WTC11 (cell line): ENCODE measurements around the gene ZNF8. TPM values are rescaled to one million over a fixed set of nuclear protein-coding genes. Genes with fewer than 3 reads are reported as not detected.

Experiments
- ATAC-seq: fragments of 200-7000 bp; cut with Tn5 transposase; 2 replicates; pipeline ENCODE4 v1.10.0; 2021; ENCODE audit warnings: mild to moderate bottlenecking, moderate library complexity
- CTCF ChIA-PET: fragments of 300-600 bp; sonication (Branson Sonifier 250); formaldehyde crosslinking; loops from one replicate; lab custom pipeline; 2021; ENCODE audit warnings: antibody characterized with exemption; lab: Charles Lee
- POLR2A ChIA-PET: fragments of 350-600 bp; sonication (Branson Sonifier 250); formaldehyde crosslinking; loops from one replicate; lab custom pipeline; 2021; ENCODE audit warnings: antibody characterized with exemption; lab: Charles Lee
- DNase-seq: peaks from one replicate; pipeline ENCODE4 v3.0.0; 2021; ENCODE audit warnings: low spot score
- H3K27ac Mint-ChIP-seq: 2 replicates; pipeline ENCODE4 v1.8.0; 2021; ENCODE audit warnings: mixed read lengths
- H3K27me3 Mint-ChIP-seq: 2 replicates; pipeline ENCODE4 v1.8.0; 2021; ENCODE audit warnings: low read depth, mild to moderate bottlenecking, moderate library complexity, mixed read lengths
- H3K36me3 Mint-ChIP-seq: 2 replicates; pipeline ENCODE4 v1.8.0; 2021; ENCODE audit warnings: mixed read lengths
- H3K4me1 Mint-ChIP-seq: 2 replicates; pipeline ENCODE4 v1.8.0; 2022; ENCODE audit warnings: mixed read lengths
- H3K4me3 Mint-ChIP-seq: 2 replicates; pipeline ENCODE4 v1.8.0; 2021; ENCODE audit warnings: mild to moderate bottlenecking, moderate library complexity, mixed read lengths
- H3K9me3 Mint-ChIP-seq: 2 replicates; pipeline ENCODE4 v1.8.0; 2021; ENCODE audit warnings: mixed read lengths
- CREM ChIP-seq: sonication (generic); formaldehyde crosslinking; IDR thresholded peaks from 2 replicates; pipeline ENCODE4 v1.8.1; 2022; ENCODE audit warnings: mild to moderate bottlenecking, missing genetic modification reagents, moderate library complexity
- ESRRA ChIP-seq: sonication (generic); formaldehyde crosslinking; IDR thresholded peaks from 2 replicates; pipeline ENCODE4 v1.8.1; 2022; ENCODE audit warnings: mild to moderate bottlenecking, missing genetic modification reagents, borderline replicate concordance
- MXD4 ChIP-seq: fragments of 250-450 bp; sonication (Bioruptor Pico); IDR thresholded peaks from 2 replicates; pipeline ENCODE4 v1.8.0; 2021; ENCODE audit warnings: mild to moderate bottlenecking, moderate library complexity, borderline replicate concordance
- NR1H2 ChIP-seq: sonication (generic); formaldehyde crosslinking; IDR thresholded peaks from 2 replicates; pipeline ENCODE4 v1.9.0; 2021; ENCODE audit warnings: mild to moderate bottlenecking, moderate library complexity, missing genetic modification reagents
- NR2C2 ChIP-seq: sonication (generic); formaldehyde crosslinking; IDR thresholded peaks from 2 replicates; pipeline ENCODE4 v1.8.0; 2022; ENCODE audit warnings: mild to moderate bottlenecking, missing genetic modification reagents
- OVOL2 ChIP-seq: fragments of 250-450 bp; sonication (Bioruptor Pico); IDR thresholded peaks from 2 replicates; pipeline ENCODE4 v1.9.0; 2021; ENCODE audit warnings: mild to moderate bottlenecking, borderline replicate concordance
- PRRX2 ChIP-seq: fragments of 250-450 bp; sonication (Bioruptor Pico); IDR thresholded peaks from 2 replicates; pipeline ENCODE4 v1.8.0; 2021; ENCODE audit warnings: mild to moderate bottlenecking
- SMAD3 ChIP-seq: sonication (generic); formaldehyde crosslinking; IDR thresholded peaks from 2 replicates; pipeline ENCODE4 v1.8.0; 2022; ENCODE audit warnings: missing genetic modification reagents, mild to moderate bottlenecking, borderline replicate concordance
- TP53 ChIP-seq: sonication (generic); formaldehyde crosslinking; IDR thresholded peaks from 2 replicates; pipeline ENCODE4 v1.8.1; 2023; ENCODE audit warnings: mild to moderate bottlenecking, missing genetic modification reagents
- ZNF219 ChIP-seq: sonication (generic); formaldehyde crosslinking; IDR thresholded peaks from 2 replicates; pipeline ENCODE4 v1.8.0; 2023; ENCODE audit warnings: missing genetic modification reagents, mild to moderate bottlenecking, borderline replicate concordance
- ZNF263 ChIP-seq: sonication (generic); formaldehyde crosslinking; IDR thresholded peaks from 2 replicates; pipeline ENCODE4 v1.8.1; 2022; ENCODE audit warnings: low read depth, mild to moderate bottlenecking, moderate library complexity, missing genetic modification reagents
- total RNA-seq: library from RNA; stranded (reverse); gene quantifications from 3 replicates; pipeline ENCODE4 v1.2.3, GENCODE V29; 2021
- TF ChIP-seq, protein P1 (sequence below): sonication (generic); formaldehyde crosslinking; IDR thresholded peaks from 2 replicates; pipeline ENCODE4 v1.8.1; 2022; ENCODE audit warnings: low read depth, mild to moderate bottlenecking, moderate library complexity, missing genetic modification reagents, borderline replicate concordance
- TF ChIP-seq, protein P2 (sequence below): sonication (generic); formaldehyde crosslinking; IDR thresholded peaks from 2 replicates; pipeline ENCODE4 v1.8.0; 2022; ENCODE audit warnings: mild to moderate bottlenecking, missing genetic modification reagents
- TF ChIP-seq, protein P3 (sequence below): sonication (generic); formaldehyde crosslinking; IDR thresholded peaks from 2 replicates; pipeline ENCODE4 v1.8.0; 2023; ENCODE audit warnings: missing genetic modification reagents
- TF ChIP-seq, protein P4 (sequence below): fragments of 250-450 bp; sonication (Bioruptor Pico); conservative IDR thresholded peaks from 2 replicates; pipeline ENCODE4 v1.9.0; 2021; ENCODE audit warnings: mild to moderate bottlenecking
- TF ChIP-seq, protein P5 (sequence below): fragments of 200-600 bp; IDR thresholded peaks from 2 replicates; pipeline ENCODE4 v1.8.0; 2022; ENCODE audit warnings: antibody characterized with exemption
- TF ChIP-seq, protein P6 (sequence below): sonication (generic); formaldehyde crosslinking; IDR thresholded peaks from 2 replicates; pipeline ENCODE4 v1.8.1; 2022; ENCODE audit warnings: mild to moderate bottlenecking, moderate library complexity, missing genetic modification reagents
- TF ChIP-seq, protein P7 (sequence below): fragments of 250-450 bp; sonication (Bioruptor Pico); IDR thresholded peaks from 2 replicates; pipeline ENCODE4 v1.9.0; 2021; ENCODE audit warnings: mild to moderate bottlenecking
- TF ChIP-seq, protein P8 (sequence below): sonication (generic); formaldehyde crosslinking; IDR thresholded peaks from 2 replicates; pipeline ENCODE4 v1.8.1; 2022; ENCODE audit warnings: low read depth, missing genetic modification reagents, borderline replicate concordance
- TF ChIP-seq, protein P9 (sequence below): sonication (generic); formaldehyde crosslinking; conservative IDR thresholded peaks from 2 replicates; pipeline ENCODE4 v1.8.1; 2022; ENCODE audit warnings: mild to moderate bottlenecking, missing genetic modification reagents

Gene ZNF8
- total RNA-seq, 1 experiment from 2014 or later = 18.8 TPM

DNA sequence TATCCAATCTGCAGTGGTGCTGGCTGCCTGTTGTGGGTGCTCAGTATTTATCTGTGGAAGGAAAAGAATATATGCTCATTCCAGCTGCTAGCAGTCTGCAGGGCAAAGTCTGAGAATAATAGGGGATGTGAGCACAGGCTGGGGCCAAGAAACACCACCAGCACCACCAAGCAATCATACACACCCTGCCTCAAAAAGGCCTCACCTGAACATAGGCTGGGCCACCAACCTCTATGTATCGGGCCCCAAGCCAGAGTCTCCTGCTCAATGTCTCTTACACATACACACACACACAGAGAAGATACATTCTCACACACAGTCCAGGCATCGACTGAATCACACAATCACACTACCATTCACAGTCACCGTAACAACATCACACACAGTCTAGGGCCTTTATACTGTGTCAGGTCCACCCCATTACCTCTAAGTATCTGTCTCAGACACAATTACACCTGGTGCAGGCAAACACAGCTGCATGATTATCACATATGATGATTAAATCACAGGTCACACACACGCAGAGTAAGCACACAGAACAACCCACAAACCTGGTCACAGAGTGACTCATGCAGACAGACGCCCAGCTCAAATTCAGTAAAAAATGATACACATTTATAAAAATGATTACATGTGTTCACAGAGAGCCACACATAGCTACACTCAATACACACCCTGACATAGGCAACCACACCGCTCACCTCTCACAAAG is 46.7 kb downstream of the ZNF8 start:
- H3K9me3 Mint-ChIP-seq = no peaks in the 10 kb centered on the region
- no peak overlapping the region for H3K4me3 Mint-ChIP-seq
- no peaks in the 10 kb centered on the region for H3K27me3 Mint-ChIP-seq
- H3K4me1 Mint-ChIP-seq = peaks cover 4% of the 10 kb centered on the region; the same call in 1 of the 2 replicates
- H3K27ac Mint-ChIP-seq = no peak overlapping the region
- TF ChIP-seq, protein P1, sequence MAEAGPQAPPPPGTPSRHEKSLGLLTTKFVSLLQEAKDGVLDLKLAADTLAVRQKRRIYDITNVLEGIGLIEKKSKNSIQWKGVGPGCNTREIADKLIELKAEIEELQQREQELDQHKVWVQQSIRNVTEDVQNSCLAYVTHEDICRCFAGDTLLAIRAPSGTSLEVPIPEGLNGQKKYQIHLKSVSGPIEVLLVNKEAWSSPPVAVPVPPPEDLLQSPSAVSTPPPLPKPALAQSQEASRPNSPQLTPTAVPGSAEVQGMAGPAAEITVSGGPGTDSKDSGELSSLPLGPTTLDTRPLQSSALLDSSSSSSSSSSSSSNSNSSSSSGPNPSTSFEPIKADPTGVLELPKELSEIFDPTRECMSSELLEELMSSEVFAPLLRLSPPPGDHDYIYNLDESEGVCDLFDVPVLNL (CRISPR knock-in tag) = no peak
- no peak for TF ChIP-seq OVOL2 (CRISPR knock-in tag)
- TF ChIP-seq ZNF219 (CRISPR knock-in tag) = no peak
- no peak for TF ChIP-seq ESRRA (CRISPR knock-in tag)
- no peak for TF ChIP-seq ZNF263
- no peak for TF ChIP-seq SMAD3 (CRISPR knock-in tag)
- TF ChIP-seq, protein P2, sequence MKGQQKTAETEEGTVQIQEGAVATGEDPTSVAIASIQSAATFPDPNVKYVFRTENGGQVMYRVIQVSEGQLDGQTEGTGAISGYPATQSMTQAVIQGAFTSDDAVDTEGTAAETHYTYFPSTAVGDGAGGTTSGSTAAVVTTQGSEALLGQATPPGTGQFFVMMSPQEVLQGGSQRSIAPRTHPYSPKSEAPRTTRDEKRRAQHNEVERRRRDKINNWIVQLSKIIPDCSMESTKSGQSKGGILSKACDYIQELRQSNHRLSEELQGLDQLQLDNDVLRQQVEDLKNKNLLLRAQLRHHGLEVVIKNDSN (CRISPR knock-in tag) = no peak
- TF ChIP-seq, protein P3, sequence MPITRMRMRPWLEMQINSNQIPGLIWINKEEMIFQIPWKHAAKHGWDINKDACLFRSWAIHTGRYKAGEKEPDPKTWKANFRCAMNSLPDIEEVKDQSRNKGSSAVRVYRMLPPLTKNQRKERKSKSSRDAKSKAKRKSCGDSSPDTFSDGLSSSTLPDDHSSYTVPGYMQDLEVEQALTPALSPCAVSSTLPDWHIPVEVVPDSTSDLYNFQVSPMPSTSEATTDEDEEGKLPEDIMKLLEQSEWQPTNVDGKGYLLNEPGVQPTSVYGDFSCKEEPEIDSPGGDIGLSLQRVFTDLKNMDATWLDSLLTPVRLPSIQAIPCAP = no peak
- TF ChIP-seq, protein P4, sequence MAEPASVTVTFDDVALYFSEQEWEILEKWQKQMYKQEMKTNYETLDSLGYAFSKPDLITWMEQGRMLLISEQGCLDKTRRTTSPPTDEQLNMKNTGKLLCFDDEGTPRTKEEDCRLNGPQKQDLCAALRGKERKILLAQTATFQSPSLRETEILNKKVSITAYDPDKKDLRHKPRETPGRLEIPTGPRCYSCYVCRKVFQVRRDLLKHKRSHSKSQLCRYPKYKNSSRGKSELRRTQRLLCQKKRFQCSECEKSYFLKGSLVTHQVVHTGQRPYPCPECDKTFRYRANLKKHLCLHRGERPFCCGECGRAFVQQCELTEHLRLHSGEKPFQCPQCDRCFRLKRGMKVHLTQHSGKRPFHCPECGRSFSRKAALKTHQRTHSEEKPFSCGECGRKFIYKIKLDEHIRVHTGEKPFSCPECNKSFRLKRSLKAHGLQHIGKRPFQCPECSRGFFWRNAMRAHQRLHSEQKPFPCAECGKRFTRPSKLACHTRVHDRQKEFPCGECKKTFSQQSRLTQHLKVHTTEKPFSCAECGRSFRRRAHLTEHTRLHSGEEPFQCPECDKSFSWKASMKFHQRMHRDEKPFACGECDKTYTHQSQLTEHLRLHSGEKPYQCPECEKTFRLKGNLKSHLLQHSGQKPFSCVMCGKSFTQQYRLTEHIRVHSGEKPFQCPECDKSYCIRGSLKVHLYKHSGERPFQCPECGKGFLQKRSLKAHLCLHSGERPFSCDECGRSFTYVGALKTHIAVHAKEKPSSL (CRISPR knock-in tag) = no peak
- no peak for TF ChIP-seq PRRX2 (CRISPR knock-in tag)
- TF ChIP-seq, protein P5, sequence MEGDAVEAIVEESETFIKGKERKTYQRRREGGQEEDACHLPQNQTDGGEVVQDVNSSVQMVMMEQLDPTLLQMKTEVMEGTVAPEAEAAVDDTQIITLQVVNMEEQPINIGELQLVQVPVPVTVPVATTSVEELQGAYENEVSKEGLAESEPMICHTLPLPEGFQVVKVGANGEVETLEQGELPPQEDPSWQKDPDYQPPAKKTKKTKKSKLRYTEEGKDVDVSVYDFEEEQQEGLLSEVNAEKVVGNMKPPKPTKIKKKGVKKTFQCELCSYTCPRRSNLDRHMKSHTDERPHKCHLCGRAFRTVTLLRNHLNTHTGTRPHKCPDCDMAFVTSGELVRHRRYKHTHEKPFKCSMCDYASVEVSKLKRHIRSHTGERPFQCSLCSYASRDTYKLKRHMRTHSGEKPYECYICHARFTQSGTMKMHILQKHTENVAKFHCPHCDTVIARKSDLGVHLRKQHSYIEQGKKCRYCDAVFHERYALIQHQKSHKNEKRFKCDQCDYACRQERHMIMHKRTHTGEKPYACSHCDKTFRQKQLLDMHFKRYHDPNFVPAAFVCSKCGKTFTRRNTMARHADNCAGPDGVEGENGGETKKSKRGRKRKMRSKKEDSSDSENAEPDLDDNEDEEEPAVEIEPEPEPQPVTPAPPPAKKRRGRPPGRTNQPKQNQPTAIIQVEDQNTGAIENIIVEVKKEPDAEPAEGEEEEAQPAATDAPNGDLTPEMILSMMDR = no peak
- TF ChIP-seq NR1H2 (CRISPR knock-in tag) = no peak
- TF ChIP-seq TP53 = no peak
- TF ChIP-seq, protein P6, sequence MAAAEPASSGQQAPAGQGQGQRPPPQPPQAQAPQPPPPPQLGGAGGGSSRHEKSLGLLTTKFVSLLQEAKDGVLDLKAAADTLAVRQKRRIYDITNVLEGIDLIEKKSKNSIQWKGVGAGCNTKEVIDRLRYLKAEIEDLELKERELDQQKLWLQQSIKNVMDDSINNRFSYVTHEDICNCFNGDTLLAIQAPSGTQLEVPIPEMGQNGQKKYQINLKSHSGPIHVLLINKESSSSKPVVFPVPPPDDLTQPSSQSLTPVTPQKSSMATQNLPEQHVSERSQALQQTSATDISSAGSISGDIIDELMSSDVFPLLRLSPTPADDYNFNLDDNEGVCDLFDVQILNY (CRISPR knock-in tag) = no peak
- TF ChIP-seq, protein P7, sequence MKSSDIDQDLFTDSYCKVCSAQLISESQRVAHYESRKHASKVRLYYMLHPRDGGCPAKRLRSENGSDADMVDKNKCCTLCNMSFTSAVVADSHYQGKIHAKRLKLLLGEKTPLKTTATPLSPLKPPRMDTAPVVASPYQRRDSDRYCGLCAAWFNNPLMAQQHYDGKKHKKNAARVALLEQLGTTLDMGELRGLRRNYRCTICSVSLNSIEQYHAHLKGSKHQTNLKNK (CRISPR knock-in tag) = no peak
- no peak for TF ChIP-seq MXD4 (CRISPR knock-in tag)
- TF ChIP-seq, protein P8, sequence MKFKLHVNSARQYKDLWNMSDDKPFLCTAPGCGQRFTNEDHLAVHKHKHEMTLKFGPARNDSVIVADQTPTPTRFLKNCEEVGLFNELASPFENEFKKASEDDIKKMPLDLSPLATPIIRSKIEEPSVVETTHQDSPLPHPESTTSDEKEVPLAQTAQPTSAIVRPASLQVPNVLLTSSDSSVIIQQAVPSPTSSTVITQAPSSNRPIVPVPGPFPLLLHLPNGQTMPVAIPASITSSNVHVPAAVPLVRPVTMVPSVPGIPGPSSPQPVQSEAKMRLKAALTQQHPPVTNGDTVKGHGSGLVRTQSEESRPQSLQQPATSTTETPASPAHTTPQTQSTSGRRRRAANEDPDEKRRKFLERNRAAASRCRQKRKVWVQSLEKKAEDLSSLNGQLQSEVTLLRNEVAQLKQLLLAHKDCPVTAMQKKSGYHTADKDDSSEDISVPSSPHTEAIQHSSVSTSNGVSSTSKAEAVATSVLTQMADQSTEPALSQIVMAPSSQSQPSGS (CRISPR knock-in tag) = no peak
- no peak for TF ChIP-seq CREM (CRISPR knock-in tag)
- no peak for TF ChIP-seq NR2C2 (CRISPR knock-in tag)
- TF ChIP-seq, protein P9, sequence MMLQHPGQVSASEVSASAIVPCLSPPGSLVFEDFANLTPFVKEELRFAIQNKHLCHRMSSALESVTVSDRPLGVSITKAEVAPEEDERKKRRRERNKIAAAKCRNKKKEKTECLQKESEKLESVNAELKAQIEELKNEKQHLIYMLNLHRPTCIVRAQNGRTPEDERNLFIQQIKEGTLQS = no peak
- CTCF ChIA-PET = interaction anchor here (2.1 to 2.3 kb wide), 2 partner anchors 13 to 37 kb away, joined by 9 to 12 read pairs; partner anchors contain the start of gene ZNF497
- DNase-seq (no peak), ATAC-seq (no peak)
- no peaks in the 10 kb centered on the region for H3K36me3 Mint-ChIP-seq
- POLR2A ChIA-PET = interaction anchor here (1.5 kb wide), 1 partner anchor 37 kb away, joined by 9 read pairs; the partner anchor contains the start of gene ZNF497
